GM12874 (cell line): Measurements from ENCODE around the gene SNRPF.

Experiments used
- CTCF ChIP-seq: IDR thresholded peaks from 2 replicates; pipeline ENCODE4 v1.5.1; 2011; ENCODE audit warnings: low read depth, mild to moderate bottlenecking, control low read depth, low read length, moderate library complexity; ENCODE audit not compliant: insufficient read depth

Gene SNRPF

GRCh38 chr12:95882080-95882479 is 23.3 kb downstream of the SNRPF start:
- no peak for TF ChIP-seq CTCF

GRCh38 chr12:95882873-95883272 is 24.1 kb downstream of the SNRPF start:
- no peak for TF ChIP-seq CTCF

GRCh38 chr12:95884998-95885397 is 26.2 kb downstream of the SNRPF start:
- no peak for TF ChIP-seq CTCF

- no peak for TF ChIP-seq CTCF
These were observed 28.6 kb downstream of the SNRPF start for GRCh38 chr12:95887311-95887710.

- TF ChIP-seq CTCF, result no peak
These were observed 32.2 kb downstream of the SNRPF start for GRCh38 chr12:95890958-95891357.

- TF ChIP-seq CTCF, result no peak
These were observed 38.1 kb downstream of the SNRPF start for GRCh38 chr12:95896846-95897245.

- no peak for TF ChIP-seq CTCF
These were observed 39.3 kb downstream of the SNRPF start for GRCh38 chr12:95898081-95898480.

GRCh38 chr12:95908573-95908972 is 49.8 kb downstream of the SNRPF start:
- no peak for TF ChIP-seq CTCF
